ENCODE results near the gene SLC36A4. TPM values are rescaled to one million over a fixed set of nuclear protein-coding genes. Genes with fewer than 3 reads are reported as not detected.
"Not testable (repeated sequence)": the region's sequence is repeated elsewhere in the genome, so short reads cannot be mapped to it uniquely, and the experiment has no call there.

The SLC36A4 gene
- total RNA-seq, 1 donor from 2014 or later, result 14.4 TPM

GRCh38 chr11:93196816-93197379 lies 893 bp downstream of the SLC36A4 start:
- intact Hi-C loops (cut with micrococcal nuclease), result loop anchor here (1.0 to 5.0 kb wide), 6 partner anchors 346 to 1870 kb away; partner anchors contain the start of genes C11orf54, CEP295, FUT4 and MED17

- intact Hi-C loops (cut with micrococcal nuclease), result loop anchor here (5.0 kb wide), 1 partner anchor 1873 kb away; the partner anchor contains the start of gene SRSF8
Observed at GRCh38 chr11:93194673-93195291, 3.0 kb downstream of the SLC36A4 start.

GRCh38 chr11:93193731-93194130 lies 4.1 kb downstream of the SLC36A4 start:
- intact Hi-C loops (cut with micrococcal nuclease), result no loop called here

GRCh38 chr11:93192163-93192562 lies 5.6 kb downstream of the SLC36A4 start:
- intact Hi-C loops (cut with micrococcal nuclease), result no loop called here

- intact Hi-C loops (cut with micrococcal nuclease), result no loop called here
Observed at GRCh38 chr11:93189462-93189861, 8.3 kb downstream of the SLC36A4 start.

GRCh38 chr11:93188726-93189125 lies 9.1 kb downstream of the SLC36A4 start:
- intact Hi-C loops (cut with micrococcal nuclease), result no loop called here

GRCh38 chr11:93187290-93187689 lies 10.5 kb downstream of the SLC36A4 start:
- intact Hi-C loops (cut with micrococcal nuclease), result no loop called here

- intact Hi-C loops (cut with micrococcal nuclease), result not testable (repeated sequence)
Observed at GRCh38 chr11:93177891-93178290, 19.9 kb downstream of the SLC36A4 start.

- intact Hi-C loops (cut with micrococcal nuclease), result loop anchor here (5.0 kb wide), 1 partner anchor 228 kb away; no protein-coding TSS in a partner anchor
Observed at GRCh38 chr11:93169950-93170561, 27.7 kb downstream of the SLC36A4 start.

- intact Hi-C loops (cut with micrococcal nuclease), result loop anchor here (5.0 kb wide), 1 partner anchor 227 kb away; no protein-coding TSS in a partner anchor
Observed at GRCh38 chr11:93169143-93169542, 28.6 kb downstream of the SLC36A4 start.

- intact Hi-C loops (cut with micrococcal nuclease), result loop anchor here (5.0 kb wide), 1 partner anchor 225 kb away; no protein-coding TSS in a partner anchor
Observed at GRCh38 chr11:93166862-93167261, 30.9 kb downstream of the SLC36A4 start.

GRCh38 chr11:93166194-93166593 lies 31.6 kb downstream of the SLC36A4 start:
- intact Hi-C loops (cut with micrococcal nuclease), result loop anchor here (5.0 kb wide), 1 partner anchor 224 kb away; no protein-coding TSS in a partner anchor

GRCh38 chr11:93160808-93161207 lies 37.0 kb downstream of the SLC36A4 start:
- intact Hi-C loops (cut with micrococcal nuclease), result no loop called here

GRCh38 chr11:93160156-93160555 lies 37.6 kb downstream of the SLC36A4 start:
- intact Hi-C loops (cut with micrococcal nuclease), result no loop called here

GRCh38 chr11:93159721-93160120 lies 38.1 kb downstream of the SLC36A4 start:
- intact Hi-C loops (cut with micrococcal nuclease), result no loop called here

- intact Hi-C loops (cut with micrococcal nuclease), result no loop called here
Observed at GRCh38 chr11:93155738-93156137, 42.1 kb downstream of the SLC36A4 start.

GRCh38 chr11:93145390-93145915 lies 52.3 kb downstream of the SLC36A4 start:
- intact Hi-C loops (cut with micrococcal nuclease), result no loop called here

- intact Hi-C loops (cut with micrococcal nuclease), result no loop called here
Observed at GRCh38 chr11:93143800-93144199, 54.0 kb downstream of the SLC36A4 start.

GRCh38 chr11:93143186-93143585 lies 54.6 kb downstream of the SLC36A4 start:
- intact Hi-C loops (cut with micrococcal nuclease), result no loop called here

GRCh38 chr11:93133488-93134109 lies 64.2 kb downstream of the SLC36A4 start:
- intact Hi-C loops (cut with micrococcal nuclease), result no loop called here

- intact Hi-C loops (cut with micrococcal nuclease), result no loop called here
Observed at GRCh38 chr11:93132836-93133235, 65.0 kb downstream of the SLC36A4 start.

GRCh38 chr11:93131709-93132108 lies 66.1 kb downstream of the SLC36A4 start:
- intact Hi-C loops (cut with micrococcal nuclease), result no loop called here

Measured in T-helper 2 cell treated with Interferon-gamma antibody and Interleukin-4, amounts not matched to agents 100 ng/mL and 5 ng/mL, for 36 hours (primary cell).